Osteocyte (in vitro differentiated cells): Measurements from ENCODE around the gene TMEM95. TPM values are rescaled to one million over a fixed set of nuclear protein-coding genes. Genes with fewer than 3 reads are reported as not detected.

Experiments
- DNase-seq: peaks from one replicate; pipeline ENCODE4 v3.0.0; 2021; ENCODE audit warnings: mixed read lengths; ENCODE audit not compliant: unreplicated experiment; ENCODE audit errors: extremely low spot score
- H3K27ac Mint-ChIP-seq: one replicate; pipeline ENCODE4 v1.8.0; 2021; ENCODE audit warnings: mild to moderate bottlenecking, mixed read lengths; ENCODE audit not compliant: unreplicated experiment
- H3K27me3 Mint-ChIP-seq: one replicate; pipeline ENCODE4 v1.8.0; 2021; ENCODE audit warnings: mixed read lengths; ENCODE audit not compliant: unreplicated experiment
- H3K36me3 Mint-ChIP-seq: one replicate; pipeline ENCODE4 v1.8.0; 2021; ENCODE audit warnings: mixed read lengths; ENCODE audit not compliant: unreplicated experiment
- H3K4me1 Mint-ChIP-seq: one replicate; pipeline ENCODE4 v1.8.0; 2021; ENCODE audit warnings: mixed read lengths; ENCODE audit not compliant: unreplicated experiment
- H3K4me3 Mint-ChIP-seq: one replicate; pipeline ENCODE4 v1.8.0; 2021; ENCODE audit warnings: mild to moderate bottlenecking, moderate library complexity, mixed read lengths; ENCODE audit not compliant: unreplicated experiment
- H3K9me3 Mint-ChIP-seq: one replicate; pipeline ENCODE4 v1.8.0; 2021; ENCODE audit warnings: mixed read lengths; ENCODE audit not compliant: unreplicated experiment
- CTCF ChIP-seq: fragments of 200-600 bp; sonication (generic); IDR thresholded peaks from 2 replicates; pipeline ENCODE4 v1.5.0; 2021; ENCODE audit warnings: antibody characterized with exemption, mild to moderate bottlenecking, moderate library complexity
- long read RNA-seq: library from polyadenylated mRNA; unstranded; transcript quantifications from one replicate; pipeline ENCODE4 v2.0.0, GENCODE V29; 2021
- total RNA-seq: library from RNA; stranded (reverse); gene quantifications from 2 replicates; pipeline ENCODE4 v1.2.1, GENCODE V29; 2021

Gene TMEM95
- total RNA-seq: not detected in 2 replicates
- long read RNA-seq: 0 reads

- Mint-ChIP-seq H3K4me3 (no peak within 1 kb of the TSS), H3K27me3 (no peaks in the 10 kb centered on the region), H3K9me3 (no peaks in the 10 kb centered on the region), H3K4me1 (peaks cover 38% of the 10 kb centered on the region), H3K36me3 (no peaks in the 10 kb centered on the region), H3K27ac (peak within 1 kb of the TSS; percentile 43)
- no peak for TF ChIP-seq CTCF
- no peak for DNase-seq
Measured at GRCh38 chr17:7355053-7355452, at the start of gene TMEM95. TSS of gene TMEM95 (plus strand) at chr17:7355156. CDS start at chr17:7355205, 49 bp downstream.

- Mint-ChIP-seq H3K36me3 (peaks cover 22% of the 10 kb centered on the region), H3K27ac (peak within 1 kb of the TSS; percentile 100), H3K4me1 (peaks cover 25% of the 10 kb centered on the region), H3K4me3 (peak within 1 kb of the TSS; percentile 85), H3K27me3 (no peaks in the 10 kb centered on the region), H3K9me3 (no peaks in the 10 kb centered on the region)
- TF ChIP-seq CTCF: no peak
- DNase-seq: peak; percentile 100
Measured at GRCh38 chr17:7306911-7307685, 47.9 kb upstream of the TMEM95 start, which contains the start of gene EIF5A. TSS of gene EIF5A (plus strand) at chr17:7307628. CDS start at chr17:7309636, 2,008 bp downstream.

GRCh38 chr17:7307686-7308624, 47.0 kb upstream of the TMEM95 start:
- H3K9me3 Mint-ChIP-seq: no peaks in the 10 kb centered on the region
- peaks cover 30% of the 10 kb centered on the region for H3K36me3 Mint-ChIP-seq
- TF ChIP-seq CTCF: peak; percentile 14
- DNase-seq: no peak
- no peaks in the 10 kb centered on the region for H3K27me3 Mint-ChIP-seq
- H3K4me3 Mint-ChIP-seq: peak overlapping the region; percentile 85
- H3K27ac Mint-ChIP-seq: peak overlapping the region; percentile 100
- H3K4me1 Mint-ChIP-seq: peaks cover 30% of the 10 kb centered on the region

- Mint-ChIP-seq H3K4me3 (peak overlapping the region; percentile 85), H3K9me3 (no peaks in the 10 kb centered on the region), H3K36me3 (peaks cover 34% of the 10 kb centered on the region), H3K27ac (peak overlapping the region; percentile 91), H3K27me3 (no peaks in the 10 kb centered on the region), H3K4me1 (peaks cover 33% of the 10 kb centered on the region)
- TF ChIP-seq CTCF: no peak
- no peak for DNase-seq
Measured at GRCh38 chr17:7308625-7309433, 46.1 kb upstream of the TMEM95 start.
